ENCODE measurements around the gene BDP1. TPM values are rescaled to one million over a fixed set of nuclear protein-coding genes. Genes with fewer than 3 reads are reported as not detected.
"Not testable (repeated sequence)": the region's sequence is repeated elsewhere in the genome, so short reads cannot be mapped to it uniquely, and the experiment has no call there.

BDP1 gene
- polyA plus RNA-seq, 2 of the 4 experiments (the other 2 are of a cell fraction) = 8.6 to 27.2 TPM

- TF ChIP-seq CTCF (IDR thresholded peaks at IDR 0.05) = no peak
- no peak for TF ChIP-seq ZSCAN20 (CRISPR knock-in tag; IDR thresholded peaks at IDR 0.05)
- no peak for TF ChIP-seq PHF8 (IDR thresholded peaks at IDR 0.05; ENCODE audit: borderline replicate concordance, low read depth)
- TF ChIP-seq ESRRA (IDR thresholded peaks at IDR 0.05; ENCODE audit: borderline replicate concordance, low read length) = no peak
These were observed 114.5 kb downstream of the BDP1 start (continued) for GRCh38 chr5:71569748-71570509.

GRCh38 chr5:71571811-71572210 is 116.4 kb downstream of the BDP1 start:
- H3K4me3 ChIP-seq; DNase-seq (ENCODE audit: low read depth in 1 of 2, low spot score in 1 of 2); H3K27ac ChIP-seq; POLR2A ChIA-PET; H3K9me3 ChIP-seq; FAIRE-seq; H3K4me1 ChIP-seq; H3K4me2 ChIP-seq; ATAC-seq: not testable (repeated sequence)
- CTCF ChIA-PET = interaction anchor here (1.0 kb wide), 1 partner anchor 30 kb away, joined by 3 read pairs; no protein-coding TSS in a partner anchor
- WGBS (ENCODE audit: missing lambda C conversion rate) = 94% methylated on average over 7 of the region's 7 CpGs

GRCh38 chr5:71573591-71573990 is 118.1 kb downstream of the BDP1 start:
- H3K4me2 ChIP-seq = no peak overlapping the region
- FAIRE-seq = no peak
- POLR2A ChIA-PET = no interaction called here
- DNase-seq (ENCODE audit: low read depth in 1 of 2, low spot score in 1 of 2) = no peak
- WGBS (ENCODE audit: missing lambda C conversion rate) = 78% methylated on average over 7 of the region's 7 CpGs
- CTCF ChIA-PET = interaction anchor here (1.4 to 1.5 kb wide), 2 partner anchors 9 to 14 kb away, joined by 3 read pairs; no protein-coding TSS in a partner anchor
- no peaks in the 10 kb centered on the region for H3K9me3 ChIP-seq
- no peak overlapping the region for H3K4me3 ChIP-seq
- TF ChIP-seq RCOR1 (IDR thresholded peaks at IDR 0.05; ENCODE audit: low read depth, low read length) (no peak), MAZ (IDR thresholded peaks at IDR 0.05; ENCODE audit: borderline replicate concordance, low read depth, low read length) (no peak), ZC3H11A (IDR thresholded peaks at IDR 0.05) (no peak), ESRRA (IDR thresholded peaks at IDR 0.05; ENCODE audit: borderline replicate concordance, low read length) (no peak), HOXB13 (CRISPR knock-in tag; IDR thresholded peaks at IDR 0.05; ENCODE audit: low read depth) (no peak), FOSL2 (IDR thresholded peaks at IDR 0.05) (no peak), FOSL2 (CRISPR knock-in tag; IDR thresholded peaks at IDR 0.05) (no peak), PHF8 (IDR thresholded peaks at IDR 0.05; ENCODE audit: borderline replicate concordance, low read depth) (no peak), MAX (IDR thresholded peaks at IDR 0.05) (no peak), RFX5 (IDR thresholded peaks at IDR 0.05) (no peak), HOXA7 (CRISPR knock-in tag; IDR thresholded peaks at IDR 0.05) (no peak), HMGXB4 (CRISPR knock-in tag; IDR thresholded peaks at IDR 0.05; ENCODE audit: borderline replicate concordance) (no peak), REST (IDR thresholded peaks at IDR 0.05) (no peak), BHLHE40 (IDR thresholded peaks at IDR 0.05; ENCODE audit: low read depth, low read length) (no peak)
- no peaks in the 10 kb centered on the region for H3K4me1 ChIP-seq
- ATAC-seq = no peak
- H3K27ac ChIP-seq = no peak overlapping the region

Measured in A549 (cell line).